GM18870 (cell line): ENCODE data around the gene INPP4B.

ENCODE experiments used
- ATAC-seq: cut with Tn5 transposase; IDR thresholded peaks from one replicate; pipeline ENCODE4 v1.9.1; 2021; ENCODE audit warnings: moderate library complexity; ENCODE audit not compliant: unreplicated experiment

INPP4B gene

GRCh38 chr4:142846108-142846728 is at the start of gene INPP4B:
INPP4B (minus strand) TSS chr4:142846301.
- ATAC-seq, result no peak

DNA sequence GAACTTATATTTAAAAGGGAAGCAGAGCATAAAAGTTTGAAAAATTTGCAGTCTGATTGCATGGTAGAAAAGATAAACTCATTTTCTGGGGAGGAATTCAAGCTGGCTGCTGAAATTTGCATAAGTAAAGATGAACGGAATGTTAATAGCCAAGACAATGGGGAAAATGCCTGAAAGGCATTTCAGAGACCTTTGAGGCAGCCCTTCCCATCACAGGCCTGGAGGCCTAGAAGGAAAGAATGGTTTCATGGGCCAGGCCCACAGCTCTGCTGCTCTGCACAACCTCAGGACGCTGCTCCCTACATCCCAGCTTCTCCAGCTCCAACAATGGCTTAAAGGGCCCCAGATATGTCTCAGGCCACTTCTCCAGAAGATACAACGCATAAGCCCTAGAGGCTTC is 46.9 kb upstream of the INPP4B start:
- no peak for ATAC-seq

GRCh38 chr4:142886566-142886965 is 40.5 kb upstream of the INPP4B start:
- ATAC-seq, result no peak

GRCh38 chr4:142883040-142883832 is 37.1 kb upstream of the INPP4B start:
- ATAC-seq, result no peak

- no peak for ATAC-seq
Observed at GRCh38 chr4:142882159-142882558, 36.1 kb upstream of the INPP4B start.

GRCh38 chr4:142881331-142881730 is 35.2 kb upstream of the INPP4B start:
- ATAC-seq, result no peak

GRCh38 chr4:142875117-142875516 is 29.0 kb upstream of the INPP4B start:
- ATAC-seq, result no peak

DNA sequence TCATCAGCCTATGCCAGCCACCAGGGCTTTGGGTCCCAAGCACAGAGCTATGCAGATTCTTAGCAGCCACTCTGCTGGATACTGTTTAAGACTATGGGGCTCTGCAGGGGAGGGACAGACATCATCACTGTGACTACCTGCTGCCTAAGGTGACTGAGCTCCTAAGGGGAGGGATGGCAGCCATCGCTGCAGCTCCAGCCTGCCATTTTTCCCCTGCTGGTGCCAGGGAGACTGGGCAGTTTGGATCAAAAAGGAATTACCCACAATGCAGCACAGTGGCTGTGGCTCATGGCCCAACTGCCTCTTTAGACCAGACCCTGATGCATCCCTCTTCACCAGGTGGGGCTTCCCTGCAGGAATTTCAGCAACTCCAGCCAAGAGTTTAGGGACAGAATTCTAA is 28.6 kb upstream of the INPP4B start:
- no peak for ATAC-seq

DNA sequence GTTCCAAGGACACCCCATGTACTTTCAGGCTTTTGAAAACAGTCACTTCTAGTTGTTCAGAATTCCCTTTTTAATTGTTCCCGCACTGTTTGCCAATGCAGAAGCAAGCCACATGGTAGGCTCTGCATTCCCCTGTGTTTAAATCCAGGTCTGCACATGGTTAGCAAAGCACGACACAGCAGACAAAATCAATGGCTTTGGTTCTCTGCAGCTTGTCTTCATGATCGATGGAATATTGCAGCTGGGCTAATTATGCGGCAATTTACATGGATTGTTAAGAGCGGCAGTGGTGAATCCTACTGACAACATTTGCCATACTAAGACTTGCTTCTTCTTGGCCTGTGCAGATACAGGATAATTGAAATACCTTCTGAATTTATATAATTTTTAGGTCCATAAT is 20.6 kb upstream of the INPP4B start:
- ATAC-seq, result no peak

- no peak for ATAC-seq
Observed at GRCh38 chr4:142861351-142861750, 15.2 kb upstream of the INPP4B start.

- no peak for ATAC-seq
Observed at GRCh38 chr4:142858965-142859364, 12.9 kb upstream of the INPP4B start.

DNA sequence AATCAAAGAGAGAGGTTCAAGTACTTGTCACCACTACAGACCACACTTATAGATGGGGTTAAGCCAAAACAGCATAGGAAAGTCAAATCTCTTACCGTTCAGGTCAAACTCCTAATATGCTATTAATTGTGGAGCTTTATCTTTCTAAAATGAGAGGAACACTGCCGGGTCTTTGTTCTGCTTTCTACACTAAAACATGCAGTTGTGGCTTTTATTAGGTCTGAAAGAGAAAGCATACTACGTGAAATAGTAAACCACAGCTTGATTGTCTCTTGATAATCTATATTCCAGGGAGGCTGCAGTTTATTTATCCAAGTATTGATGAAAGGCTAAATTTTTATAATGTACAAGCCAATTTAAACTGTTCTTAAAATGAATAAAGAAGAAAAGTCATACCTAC is 12.3 kb upstream of the INPP4B start:
- ATAC-seq, result no peak

- ATAC-seq, result no peak
Observed at GRCh38 chr4:142856576-142856975, 10.5 kb upstream of the INPP4B start.

DNA sequence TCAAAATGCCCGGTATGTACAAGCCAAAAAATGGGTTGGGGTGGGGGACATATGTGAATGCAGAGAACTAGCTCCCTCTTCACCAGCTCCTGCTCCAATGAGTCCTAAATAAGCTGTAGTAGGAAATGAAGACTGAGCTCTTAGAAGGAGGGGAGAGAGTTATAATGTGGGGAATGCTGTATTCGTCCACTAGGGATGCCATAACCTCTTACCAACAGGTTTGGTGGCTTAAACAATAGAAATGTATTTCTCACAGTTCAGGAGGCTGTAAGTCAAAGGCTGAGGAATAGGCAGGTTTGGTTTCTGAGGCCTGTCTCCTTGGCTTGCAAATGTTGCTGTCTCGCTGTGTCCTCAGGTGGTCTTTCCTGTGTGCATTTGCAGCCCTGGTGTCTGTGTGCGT is 4.4 kb upstream of the INPP4B start:
- no peak for ATAC-seq

GRCh38 chr4:142846729-142847596 is 862 bp upstream of the INPP4B start:
- ATAC-seq, result no peak

DNA sequence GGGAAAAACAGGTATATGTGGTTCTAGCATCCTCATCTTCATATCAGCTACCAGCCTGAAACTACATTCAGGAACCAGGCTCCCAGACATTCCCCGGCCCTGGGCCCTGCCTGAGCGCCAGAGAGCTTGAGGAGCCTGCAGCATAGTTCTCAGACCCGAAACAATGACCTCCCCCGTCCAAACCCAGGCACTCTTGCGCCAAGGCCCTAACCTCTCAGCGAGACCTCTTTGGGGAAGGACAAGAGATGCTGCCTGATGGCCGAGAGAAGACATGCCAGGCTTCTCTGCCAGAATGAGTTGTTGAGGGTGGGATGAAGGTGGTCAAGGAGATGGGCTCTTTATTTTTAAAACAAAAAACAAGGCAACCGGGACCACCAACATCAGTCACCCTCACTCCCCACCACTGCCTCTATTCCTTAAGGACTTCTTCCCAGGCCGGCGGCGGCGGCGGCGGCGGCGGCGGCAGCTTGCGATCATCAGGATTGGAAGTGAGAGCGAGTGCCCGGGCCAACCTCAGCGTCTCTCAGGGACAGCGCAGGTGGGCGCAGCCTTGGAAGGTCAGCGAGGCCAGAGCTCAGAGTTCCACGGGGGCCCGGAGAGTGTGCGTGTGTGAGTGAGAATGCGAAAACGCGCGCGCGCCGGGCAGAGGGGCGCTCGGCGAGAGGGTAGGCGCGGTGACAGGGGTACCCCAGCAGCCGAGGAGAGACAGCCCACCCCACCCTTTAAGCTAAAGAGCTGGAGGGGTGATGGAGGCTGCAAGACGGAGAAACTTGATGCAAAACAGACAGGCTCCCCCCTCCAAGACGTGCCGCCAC is 601 bp downstream of the INPP4B start:
- no peak for ATAC-seq

DNA sequence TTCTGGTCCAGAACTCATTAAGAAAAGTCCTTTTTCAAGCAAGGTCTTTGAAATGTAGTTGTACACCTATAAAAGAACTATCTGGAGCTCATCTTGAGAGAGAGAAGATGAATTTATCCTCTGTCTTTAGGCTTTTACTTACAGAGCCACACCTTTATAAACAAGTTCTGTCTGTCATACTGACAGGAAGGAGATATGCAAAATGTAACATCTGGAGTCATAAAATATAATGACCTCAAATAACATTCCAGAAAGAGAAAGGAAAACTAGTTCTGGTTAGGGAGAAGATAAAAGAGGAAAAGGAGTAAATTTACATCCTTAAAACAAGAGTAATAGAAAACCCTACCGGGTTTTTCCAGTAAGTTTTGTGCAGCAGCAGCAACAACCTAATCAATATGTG is 1.3 kb downstream of the INPP4B start:
- no peak for ATAC-seq

DNA sequence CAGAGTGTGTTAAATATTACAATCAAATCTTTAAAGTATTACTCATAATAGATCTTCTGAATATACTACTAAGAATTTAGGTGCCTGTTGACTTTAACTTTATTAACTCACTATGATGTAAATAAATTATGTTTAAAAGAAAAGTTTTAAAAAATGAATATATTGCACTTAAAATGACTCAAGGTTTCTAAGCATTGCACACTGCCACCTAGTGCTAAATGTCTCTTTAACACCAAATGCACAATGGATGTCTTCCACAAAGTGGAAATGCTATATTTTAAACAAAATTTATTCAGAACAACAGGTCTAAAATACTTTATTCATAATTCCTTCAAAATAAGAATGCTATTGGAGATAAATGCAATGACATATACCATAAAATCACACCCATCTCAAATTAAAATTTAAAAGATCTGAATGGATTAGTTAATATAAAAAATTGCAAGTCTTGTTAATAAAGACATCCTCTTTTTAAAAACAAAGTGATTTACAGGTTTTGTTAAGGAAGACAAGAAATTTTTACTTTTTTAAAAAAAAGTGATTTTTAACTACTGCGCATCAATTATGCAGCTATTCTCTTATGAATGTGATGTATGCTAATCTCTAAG is 5.5 kb downstream of the INPP4B start:
- ATAC-seq, result no peak

DNA sequence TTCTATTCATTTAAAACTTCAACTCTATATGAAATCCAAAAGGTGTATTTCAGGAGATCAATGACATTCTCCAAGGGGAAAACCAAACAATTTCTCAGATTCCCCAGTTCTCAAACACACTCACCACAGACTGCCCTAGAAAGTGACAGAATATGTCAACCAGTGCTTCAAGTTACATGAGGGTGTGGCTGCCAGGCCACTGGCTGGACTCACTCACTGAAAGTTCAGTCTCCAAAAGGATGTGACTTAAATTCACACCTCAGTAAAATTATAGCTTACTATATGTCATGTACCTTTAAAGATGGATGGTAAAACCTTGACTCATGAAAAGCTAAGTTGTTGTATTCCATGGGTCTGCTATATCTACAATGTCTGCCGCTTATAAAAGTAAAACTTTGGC is 7.3 kb downstream of the INPP4B start:
- no peak for ATAC-seq

DNA sequence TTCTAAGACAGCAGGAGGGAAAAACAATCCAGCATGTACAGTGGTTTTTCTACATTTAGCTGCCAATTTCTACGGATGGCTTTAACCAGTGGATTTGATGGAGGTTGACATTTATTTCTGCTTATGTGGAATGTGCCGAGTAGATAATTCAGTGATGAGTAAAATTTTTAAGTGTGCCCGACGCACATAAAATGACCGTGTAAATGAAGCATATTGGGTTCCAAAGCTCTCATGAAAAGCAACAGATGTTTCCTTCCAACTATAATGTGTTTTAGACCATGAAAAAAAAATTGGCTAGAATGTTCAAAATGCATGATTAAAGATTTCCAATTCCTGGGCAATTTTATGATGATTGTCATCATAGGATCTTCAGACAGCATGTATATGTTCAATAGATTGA is 14.1 kb downstream of the INPP4B start:
- no peak for ATAC-seq
